ENCODE data around the gene EFCAB9.

EFCAB9 gene

DNA sequence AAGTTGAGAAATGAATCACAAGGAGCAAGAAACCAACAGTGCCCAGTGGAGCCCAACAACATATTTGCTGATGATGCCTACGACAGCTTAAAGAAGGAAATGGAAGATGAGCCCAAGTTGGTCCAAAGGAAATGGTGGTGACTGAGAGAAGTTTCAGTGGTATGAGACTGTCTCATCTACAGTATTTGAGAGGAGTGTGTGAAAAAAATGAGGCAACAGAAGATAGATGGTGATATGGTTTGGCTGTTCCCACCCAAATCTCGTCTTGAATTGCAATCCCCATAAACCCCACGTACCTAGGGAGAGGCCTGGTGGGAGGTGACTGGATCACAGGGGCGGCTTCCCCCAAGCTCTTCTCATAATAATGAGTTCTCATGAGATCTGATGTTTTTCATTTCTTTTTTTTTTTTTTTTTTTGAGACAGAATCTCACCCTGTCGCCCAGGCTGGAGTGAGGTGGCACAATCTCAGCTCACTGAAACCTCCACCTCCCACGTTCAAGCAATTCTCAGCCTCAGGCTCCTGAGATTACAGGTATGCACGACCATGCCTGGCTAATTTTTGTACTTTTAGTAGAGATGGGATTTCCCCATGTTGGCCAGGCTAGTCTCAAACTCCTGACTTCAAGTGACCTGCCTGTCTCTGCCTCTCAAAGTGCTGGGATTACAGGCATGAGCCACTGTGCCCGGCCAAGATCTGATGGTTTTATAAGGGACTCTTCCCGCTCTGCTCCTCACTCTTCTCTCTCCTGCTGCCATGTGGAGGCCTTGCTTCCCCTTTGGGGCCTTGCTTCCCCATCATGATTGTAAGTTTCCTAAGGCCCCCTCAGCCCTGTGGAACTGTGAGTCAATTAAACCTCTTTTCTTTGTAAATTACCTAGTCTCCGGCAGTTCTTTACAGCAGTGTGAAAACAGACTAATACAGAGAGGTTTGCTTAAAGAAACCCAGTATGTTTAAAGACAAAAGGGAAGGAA, 30.2 kb downstream of the EFCAB9 start:
- ChIA-PET POLR2A (interaction anchor here (0.9 kb wide), 1 partner anchor 59 kb away, joined by 3 read pairs; no protein-coding TSS in a partner anchor), CTCF (no interaction called here)
- no peak for DNase-seq (ENCODE audit: extremely low spot score)
- TF ChIP-seq, protein P1, sequence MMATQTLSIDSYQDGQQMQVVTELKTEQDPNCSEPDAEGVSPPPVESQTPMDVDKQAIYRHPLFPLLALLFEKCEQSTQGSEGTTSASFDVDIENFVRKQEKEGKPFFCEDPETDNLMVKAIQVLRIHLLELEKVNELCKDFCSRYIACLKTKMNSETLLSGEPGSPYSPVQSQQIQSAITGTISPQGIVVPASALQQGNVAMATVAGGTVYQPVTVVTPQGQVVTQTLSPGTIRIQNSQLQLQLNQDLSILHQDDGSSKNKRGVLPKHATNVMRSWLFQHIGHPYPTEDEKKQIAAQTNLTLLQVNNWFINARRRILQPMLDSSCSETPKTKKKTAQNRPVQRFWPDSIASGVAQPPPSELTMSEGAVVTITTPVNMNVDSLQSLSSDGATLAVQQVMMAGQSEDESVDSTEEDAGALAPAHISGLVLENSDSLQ (IDR thresholded peaks at IDR 0.05) = no peak

- ChIA-PET POLR2A (interaction anchor here (0.9 kb wide), 1 partner anchor 58 kb away, joined by 3 read pairs; no protein-coding TSS in a partner anchor), CTCF (no interaction called here)
- DNase-seq (ENCODE audit: extremely low spot score) = no peak
- no peak for TF ChIP-seq FOXA1 (IDR thresholded peaks at IDR 0.05)
- TF ChIP-seq LEF1 (IDR thresholded peaks at IDR 0.05; ENCODE audit: borderline replicate concordance) = no peak
- no peak for TF ChIP-seq NFRKB (IDR thresholded peaks at IDR 0.05)
- no peak for TF ChIP-seq SP1 (IDR thresholded peaks at IDR 0.05)
- no peak for TF ChIP-seq CTBP1 (IDR thresholded peaks at IDR 0.05; ENCODE audit: borderline replicate concordance)
- TF ChIP-seq, protein P1 (IDR thresholded peaks at IDR 0.05) = no peak
- TF ChIP-seq ARNT (IDR thresholded peaks at IDR 0.05) = no peak
- TF ChIP-seq TARDBP (IDR thresholded peaks at IDR 0.05) = no peak
- no peak for TF ChIP-seq L3MBTL2 (conservative IDR thresholded peaks at IDR 0.05)
- no peak for TF ChIP-seq SUZ12 (IDR thresholded peaks at IDR 0.05)
- TF ChIP-seq ZNF384 (IDR thresholded peaks at IDR 0.05) = no peak
- TF ChIP-seq ELF4 (IDR thresholded peaks at IDR 0.05) = no peak
- no peak for TF ChIP-seq FOXK2 (IDR thresholded peaks at IDR 0.05)
- no peak for TF ChIP-seq FOXM1 (IDR thresholded peaks at IDR 0.05; ENCODE audit: borderline replicate concordance)
- no peak for TF ChIP-seq HDGF (IDR thresholded peaks at IDR 0.05; ENCODE audit: borderline replicate concordance)
- TF ChIP-seq BHLHE40 (IDR thresholded peaks at IDR 0.05; ENCODE audit: borderline replicate concordance) = no peak
These were observed 31.0 kb downstream of the EFCAB9 start for GRCh38 chr5:172224996-172225395.

DNA sequence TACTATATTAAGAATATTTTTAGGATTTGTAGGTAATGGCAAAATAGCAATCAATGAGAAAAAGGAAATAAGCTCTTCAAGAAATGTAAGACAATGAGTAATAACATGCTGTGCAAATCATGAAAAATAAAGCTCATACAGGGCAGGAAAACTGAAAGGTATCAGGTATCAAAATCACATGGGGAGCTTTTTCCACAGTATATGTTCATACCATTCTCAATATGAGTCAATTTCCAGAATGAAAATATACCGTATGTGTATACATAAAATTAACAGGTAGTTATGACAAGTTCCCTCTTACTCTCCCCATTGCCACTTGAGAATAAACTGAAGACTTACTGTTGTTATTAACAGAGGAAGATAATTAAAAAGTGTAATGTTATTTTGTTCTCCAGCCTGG, 35.9 kb downstream of the EFCAB9 start:
- ChIA-PET POLR2A (interaction anchor here (0.6 kb wide), 1 partner anchor 53 kb away, joined by 3 read pairs; no protein-coding TSS in a partner anchor), CTCF (no interaction called here)
- DNase-seq (ENCODE audit: extremely low spot score) = no peak
- no peak for TF ChIP-seq SP1 (IDR thresholded peaks at IDR 0.05)
- no peak for TF ChIP-seq CTBP1 (IDR thresholded peaks at IDR 0.05; ENCODE audit: borderline replicate concordance)
- TF ChIP-seq, protein P1 (IDR thresholded peaks at IDR 0.05) = no peak

GRCh38 chr5:172234031-172234430, 40.1 kb downstream of the EFCAB9 start:
- POLR2A ChIA-PET = no interaction called here
- CTCF ChIA-PET = no interaction called here
- no peak for TF ChIP-seq SP1 (IDR thresholded peaks at IDR 0.05)
- TF ChIP-seq FOXA1 (IDR thresholded peaks at IDR 0.05) = no peak
- no peak for TF ChIP-seq LEF1 (IDR thresholded peaks at IDR 0.05; ENCODE audit: borderline replicate concordance)
- TF ChIP-seq L3MBTL2 (conservative IDR thresholded peaks at IDR 0.05) = no peak
- no peak for TF ChIP-seq FOXM1 (IDR thresholded peaks at IDR 0.05; ENCODE audit: borderline replicate concordance)
- TF ChIP-seq ELF4 (IDR thresholded peaks at IDR 0.05) = no peak
- no peak for TF ChIP-seq NFRKB (IDR thresholded peaks at IDR 0.05)
- TF ChIP-seq TARDBP (IDR thresholded peaks at IDR 0.05) = no peak
- TF ChIP-seq HDGF (IDR thresholded peaks at IDR 0.05; ENCODE audit: borderline replicate concordance) = no peak
- DNase-seq (ENCODE audit: extremely low spot score) = no peak

DNA sequence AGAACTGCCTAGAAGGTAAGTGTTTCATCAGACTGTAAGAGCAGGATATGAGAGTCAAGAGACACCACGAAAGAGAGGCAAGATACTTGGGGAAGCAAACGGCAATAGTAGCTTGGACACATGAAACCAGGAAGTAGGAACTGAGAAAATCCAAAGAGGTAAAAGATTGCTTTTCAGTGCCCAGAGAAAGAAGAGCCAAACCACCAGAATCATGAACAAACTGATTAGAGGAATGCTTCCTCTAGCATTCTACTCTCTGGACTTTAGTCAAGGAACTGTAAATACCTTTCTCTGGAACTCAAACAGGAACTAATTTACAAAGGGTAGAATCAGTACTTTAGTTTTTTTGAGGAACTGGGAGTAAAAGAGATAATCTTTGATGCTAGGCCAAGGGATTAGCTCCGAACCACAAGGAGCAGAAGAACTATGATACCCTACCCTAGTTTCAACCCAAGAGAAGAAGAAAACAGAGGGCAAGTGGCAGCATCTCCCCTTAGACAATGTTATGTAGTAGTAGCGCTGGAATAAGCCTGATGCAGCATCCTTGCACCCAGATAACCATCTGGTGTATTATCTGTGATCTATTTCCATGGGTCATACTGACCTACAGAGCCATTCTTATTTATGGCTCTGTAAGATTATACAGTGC, 41.3 kb downstream of the EFCAB9 start:
- no peak for DNase-seq (ENCODE audit: extremely low spot score)
- no peak for TF ChIP-seq FOXM1 (IDR thresholded peaks at IDR 0.05; ENCODE audit: borderline replicate concordance)
- TF ChIP-seq BHLHE40 (IDR thresholded peaks at IDR 0.05; ENCODE audit: borderline replicate concordance) = no peak
- no peak for TF ChIP-seq TARDBP (IDR thresholded peaks at IDR 0.05)
- no peak for TF ChIP-seq NFRKB (IDR thresholded peaks at IDR 0.05)
- TF ChIP-seq HDGF (IDR thresholded peaks at IDR 0.05; ENCODE audit: borderline replicate concordance) = no peak
- TF ChIP-seq SP1 (IDR thresholded peaks at IDR 0.05) = no peak
- no peak for TF ChIP-seq ARNT (IDR thresholded peaks at IDR 0.05)
- no peak for TF ChIP-seq FOXK2 (IDR thresholded peaks at IDR 0.05)
- TF ChIP-seq, protein P1 (IDR thresholded peaks at IDR 0.05) = no peak
- TF ChIP-seq ZNF384 (IDR thresholded peaks at IDR 0.05) = no peak
- no peak for TF ChIP-seq ELF4 (IDR thresholded peaks at IDR 0.05)
- TF ChIP-seq SUZ12 (IDR thresholded peaks at IDR 0.05) = no peak
- no peak for TF ChIP-seq L3MBTL2 (conservative IDR thresholded peaks at IDR 0.05)
- TF ChIP-seq LEF1 (IDR thresholded peaks at IDR 0.05; ENCODE audit: borderline replicate concordance) = no peak
- TF ChIP-seq FOXA1 (IDR thresholded peaks at IDR 0.05) = no peak
- no peak for TF ChIP-seq CTBP1 (IDR thresholded peaks at IDR 0.05; ENCODE audit: borderline replicate concordance)
- POLR2A ChIA-PET = no interaction called here
- CTCF ChIA-PET = no interaction called here
